ENCODE measurements around the gene CDKN2D. TPM values are rescaled to one million over a fixed set of nuclear protein-coding genes. Genes with fewer than 3 reads are reported as not detected.

Gene CDKN2D
- total and polyA plus RNA-seq, 10 of the 15 experiments (the other 5 are each of a cell fraction or from before 2014, with no cell fraction given) = 0.53 to 17.2 (median 6.7) TPM

DNA sequence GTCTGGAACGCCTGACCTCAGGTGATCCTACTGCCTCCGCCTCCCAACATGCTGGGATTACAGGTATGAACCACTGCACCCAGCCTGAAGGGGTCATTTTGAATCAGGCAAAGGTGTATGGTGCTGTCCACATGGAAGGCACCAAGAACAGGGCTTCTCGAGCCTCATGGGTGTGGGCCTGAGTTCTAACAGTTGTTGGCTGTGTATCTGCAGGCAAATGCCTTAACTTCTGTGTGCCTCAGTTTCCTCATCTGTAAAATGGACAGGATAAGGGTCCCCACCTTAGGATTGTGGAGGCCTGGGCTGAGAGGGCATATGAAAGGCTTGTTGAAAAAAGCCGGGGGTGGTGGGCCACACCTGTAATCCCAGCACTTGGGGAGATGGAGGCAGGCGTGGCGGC is 9.2 kb upstream of the CDKN2D start:
- no peak overlapping the region for H3K4me2 ChIP-seq (ENCODE audit: control insufficient read depth, insufficient read depth)
- BruUV-seq (replicated peaks) = no TSS peak
- no peak overlapping the region for H3K27ac ChIP-seq (ENCODE audit: control insufficient read depth, insufficient read depth)
- peaks cover 2% of the 10 kb centered on the region; the same call in 1 of the 2 replicates for H3K4me1 ChIP-seq (ENCODE audit: control insufficient read depth, insufficient read depth, low read length)
- H3K9ac ChIP-seq (ENCODE audit: control insufficient read depth, insufficient read depth, low read length) = no peak overlapping the region
- no peak overlapping the region for H2AFZ ChIP-seq (ENCODE audit: control insufficient read depth, low read depth, low read length)
- no peaks in the 10 kb centered on the region for H4K20me1 ChIP-seq (ENCODE audit: control insufficient read depth, insufficient read depth)
- no peak for FAIRE-seq
- no peaks in the 10 kb centered on the region for H3K79me2 ChIP-seq (ENCODE audit: control insufficient read depth, insufficient read depth, low read length)
- no peaks in the 10 kb centered on the region for H3K27me3 ChIP-seq (replicated peaks in 1 of 2; ENCODE audit: control insufficient read depth in 2 of 2, insufficient read depth in 2 of 2, low read length in 1 of 2)
- 31% methylated on average over 6 of the region's 6 CpGs for WGBS (ENCODE audit: insufficient coverage, insufficient replicate concordance, low lambda C conversion rate, missing lambda C conversion rate)
- POLR2A ChIA-PET = no interaction called here
- no peak for DNase-seq (ENCODE audit: low read depth, low spot score)
- H3K36me3 ChIP-seq (ENCODE audit: control insufficient read depth in 2 of 2, insufficient read depth in 2 of 2, low read length in 1 of 2) = no peaks in the 10 kb centered on the region
- H3K4me3 ChIP-seq = no peak overlapping the region
- intact Hi-C loops (cut with micrococcal nuclease; ENCODE audit: unreplicated experiment) = no loop called here
- TF ChIP-seq, protein P1, sequence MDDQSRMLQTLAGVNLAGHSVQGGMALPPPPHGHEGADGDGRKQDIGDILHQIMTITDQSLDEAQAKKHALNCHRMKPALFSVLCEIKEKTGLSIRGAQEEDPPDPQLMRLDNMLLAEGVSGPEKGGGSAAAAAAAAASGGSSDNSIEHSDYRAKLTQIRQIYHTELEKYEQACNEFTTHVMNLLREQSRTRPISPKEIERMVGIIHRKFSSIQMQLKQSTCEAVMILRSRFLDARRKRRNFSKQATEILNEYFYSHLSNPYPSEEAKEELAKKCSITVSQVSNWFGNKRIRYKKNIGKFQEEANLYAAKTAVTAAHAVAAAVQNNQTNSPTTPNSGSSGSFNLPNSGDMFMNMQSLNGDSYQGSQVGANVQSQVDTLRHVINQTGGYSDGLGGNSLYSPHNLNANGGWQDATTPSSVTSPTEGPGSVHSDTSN (IDR thresholded peaks at IDR 0.05; ENCODE audit: insufficient replicate concordance, low read depth, low read length) = no peak
- TF ChIP-seq IRF4 (IDR thresholded peaks at IDR 0.05; ENCODE audit: low read depth, low read length) (no peak), SIX5 (IDR thresholded peaks at IDR 0.05; ENCODE audit: low read depth, low read length, severe bottlenecking) (no peak), PAX8 (IDR thresholded peaks at IDR 0.05) (no peak), TCF7 (IDR thresholded peaks at IDR 0.05; ENCODE audit: borderline replicate concordance) (no peak), FOXK2 (IDR thresholded peaks at IDR 0.05) (no peak), TARDBP (IDR thresholded peaks at IDR 0.05; ENCODE audit: borderline replicate concordance) (no peak), ATF7 (IDR thresholded peaks at IDR 0.05; ENCODE audit: low read depth) (no peak), IKZF1 (conservative IDR thresholded peaks at IDR 0.05) (no peak), MTA3 (IDR thresholded peaks at IDR 0.05; ENCODE audit: borderline replicate concordance, low read length) (no peak), RCOR1 (conservative IDR thresholded peaks at IDR 0.05; ENCODE audit: low read depth, low read length) (no peak), CHD4 (IDR thresholded peaks at IDR 0.05) (no peak), FOS (IDR thresholded peaks at IDR 0.05; ENCODE audit: borderline replicate concordance, extremely low read depth, insufficient read length) (no peak), POLR2AphosphoS2 (IDR thresholded peaks at IDR 0.05; ENCODE audit: low read depth, low read length) (no peak), PAX5 (IDR thresholded peaks at IDR 0.05; ENCODE audit: borderline replicate concordance, low read depth, low read length) (no peak)
- TF ChIP-seq, protein P2, sequence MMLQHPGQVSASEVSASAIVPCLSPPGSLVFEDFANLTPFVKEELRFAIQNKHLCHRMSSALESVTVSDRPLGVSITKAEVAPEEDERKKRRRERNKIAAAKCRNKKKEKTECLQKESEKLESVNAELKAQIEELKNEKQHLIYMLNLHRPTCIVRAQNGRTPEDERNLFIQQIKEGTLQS (IDR thresholded peaks at IDR 0.05; ENCODE audit: borderline replicate concordance, extremely low read depth, low read depth, low read length) = no peak
- TF ChIP-seq, protein P3, sequence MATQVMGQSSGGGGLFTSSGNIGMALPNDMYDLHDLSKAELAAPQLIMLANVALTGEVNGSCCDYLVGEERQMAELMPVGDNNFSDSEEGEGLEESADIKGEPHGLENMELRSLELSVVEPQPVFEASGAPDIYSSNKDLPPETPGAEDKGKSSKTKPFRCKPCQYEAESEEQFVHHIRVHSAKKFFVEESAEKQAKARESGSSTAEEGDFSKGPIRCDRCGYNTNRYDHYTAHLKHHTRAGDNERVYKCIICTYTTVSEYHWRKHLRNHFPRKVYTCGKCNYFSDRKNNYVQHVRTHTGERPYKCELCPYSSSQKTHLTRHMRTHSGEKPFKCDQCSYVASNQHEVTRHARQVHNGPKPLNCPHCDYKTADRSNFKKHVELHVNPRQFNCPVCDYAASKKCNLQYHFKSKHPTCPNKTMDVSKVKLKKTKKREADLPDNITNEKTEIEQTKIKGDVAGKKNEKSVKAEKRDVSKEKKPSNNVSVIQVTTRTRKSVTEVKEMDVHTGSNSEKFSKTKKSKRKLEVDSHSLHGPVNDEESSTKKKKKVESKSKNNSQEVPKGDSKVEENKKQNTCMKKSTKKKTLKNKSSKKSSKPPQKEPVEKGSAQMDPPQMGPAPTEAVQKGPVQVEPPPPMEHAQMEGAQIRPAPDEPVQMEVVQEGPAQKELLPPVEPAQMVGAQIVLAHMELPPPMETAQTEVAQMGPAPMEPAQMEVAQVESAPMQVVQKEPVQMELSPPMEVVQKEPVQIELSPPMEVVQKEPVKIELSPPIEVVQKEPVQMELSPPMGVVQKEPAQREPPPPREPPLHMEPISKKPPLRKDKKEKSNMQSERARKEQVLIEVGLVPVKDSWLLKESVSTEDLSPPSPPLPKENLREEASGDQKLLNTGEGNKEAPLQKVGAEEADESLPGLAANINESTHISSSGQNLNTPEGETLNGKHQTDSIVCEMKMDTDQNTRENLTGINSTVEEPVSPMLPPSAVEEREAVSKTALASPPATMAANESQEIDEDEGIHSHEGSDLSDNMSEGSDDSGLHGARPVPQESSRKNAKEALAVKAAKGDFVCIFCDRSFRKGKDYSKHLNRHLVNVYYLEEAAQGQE (IDR thresholded peaks at IDR 0.05; ENCODE audit: low read depth, low read length) = no peak
- no peak for ATAC-seq
- SMC1A ChIA-PET (ENCODE audit: uncharacterized antibody, unreplicated experiment) = interaction anchor here (9.0 kb wide), 1 partner anchor 68 kb away, joined by 252 read pairs; no protein-coding TSS in a partner anchor
- RAD21 ChIA-PET (ENCODE audit: unreplicated experiment) = interaction anchor here (1.1 to 5.7 kb wide), 2 partner anchors 68 to 123 kb away, joined by 3 to 250 read pairs; partner anchors contain the start of gene QTRT1
- CTCF ChIA-PET = interaction anchor here (5.5 to 9.3 kb wide), 2 partner anchors 66 to 122 kb away, joined by 210 to 397 read pairs; partner anchors contain the start of gene QTRT1
- in situ Hi-C loops (cut with MboI) = no loop called here
- no peaks in the 10 kb centered on the region for H3K9me3 ChIP-seq (replicated peaks; ENCODE audit: control insufficient read depth, insufficient read depth, low read length)

All from GM12878 (cell line).